GM23338 (cell line): ENCODE measurements around the gene RASA3. TPM values are rescaled to one million over a fixed set of nuclear protein-coding genes. Genes with fewer than 3 reads are reported as not detected.

ENCODE experiments used
- ATAC-seq: fragments of 200-7000 bp; cut with Tn5 transposase; 3 replicates; pipeline ENCODE4 v1.9.1; 2020
- DNase-seq: peaks from one replicate; pipeline ENCODE4 v3.0.0-alpha.2; 2015; ENCODE audit warnings: low spot score
- H2AFZ ChIP-seq: fragments of 200-600 bp; sonication (generic); 2 replicates; pipeline ENCODE4 v1.8.0; 2016; ENCODE audit warnings: antibody characterized with exemption, mild to moderate bottlenecking, moderate library complexity
- H3F3A ChIP-seq: fragments of 200-600 bp; sonication (generic); replicated peaks from 2 replicates; pipeline ENCODE4 v1.8.0; 2017; ENCODE audit warnings: antibody characterized with exemption, mixed run types, low read depth
- H3K27ac ChIP-seq: fragments of 200-600 bp; sonication (generic); 2 replicates; pipeline ENCODE4 v1.6.1; 2016; ENCODE audit warnings: low read depth
- H3K27me3 ChIP-seq: fragments of 200-600 bp; sonication (generic); 2 replicates; pipeline ENCODE4 v1.8.0; 2016; ENCODE audit warnings: mild to moderate bottlenecking, mixed run types, moderate library complexity; ENCODE audit not compliant: insufficient read depth
- H3K36me3 ChIP-seq: fragments of 200-600 bp; sonication (generic); 2 replicates; pipeline ENCODE4 v1.8.0; 2016; ENCODE audit warnings: mild to moderate bottlenecking; ENCODE audit not compliant: insufficient read depth
- H3K4me1 ChIP-seq: fragments of 200-600 bp; sonication (generic); 2 replicates; pipeline ENCODE4 v1.8.0; 2016; ENCODE audit warnings: mild to moderate bottlenecking, moderate library complexity; ENCODE audit not compliant: insufficient read depth
- H3K4me2 ChIP-seq: fragments of 200-600 bp; sonication (generic); 2 replicates; pipeline ENCODE4 v1.7.1; 2017; ENCODE audit warnings: mixed run types
- H3K4me3 ChIP-seq: fragments of 200-600 bp; sonication (generic); 2 replicates; pipeline ENCODE4 v1.6.1; 2016; ENCODE audit warnings: mixed run types
- H3K79me2 ChIP-seq: fragments of 200-600 bp; sonication (generic); replicated peaks from 2 replicates; pipeline ENCODE4 v1.8.0; 2017; ENCODE audit warnings: mild to moderate bottlenecking; ENCODE audit not compliant: insufficient read depth
- H3K9me2 ChIP-seq: fragments of 200-600 bp; sonication (generic); 2 replicates; pipeline ENCODE4 v1.8.0; 2017; ENCODE audit not compliant: insufficient read depth
- H4K20me1 ChIP-seq: fragments of 200-600 bp; sonication (generic); replicated peaks from 2 replicates; pipeline ENCODE4 v1.8.0; 2017; ENCODE audit warnings: mild to moderate bottlenecking; ENCODE audit not compliant: insufficient read depth
- H3K27ac Mint-ChIP-seq: 2 replicates; pipeline ENCODE4 v1.8.0; 2020; ENCODE audit warnings: inconsistent platforms, mild to moderate bottlenecking, moderate library complexity, mixed read lengths
- H3K27me3 Mint-ChIP-seq: 3 replicates; pipeline ENCODE4 v1.8.0; 2022; ENCODE audit warnings: low read depth, mild to moderate bottlenecking, moderate library complexity, mixed read lengths, inconsistent platforms; ENCODE audit not compliant: insufficient read depth, poor library complexity
- H3K36me3 Mint-ChIP-seq: 3 replicates; pipeline ENCODE4 v1.8.0; 2021; ENCODE audit warnings: low read depth, mild to moderate bottlenecking, inconsistent platforms, moderate library complexity, mixed read lengths
- H3K4me1 Mint-ChIP-seq: 3 replicates; pipeline ENCODE4 v1.8.0; 2020; ENCODE audit warnings: mild to moderate bottlenecking, inconsistent platforms, mixed read lengths
- H3K4me3 Mint-ChIP-seq: 3 replicates; pipeline ENCODE4 v1.8.0; 2021; ENCODE audit warnings: moderate library complexity, mild to moderate bottlenecking, inconsistent platforms, mixed read lengths
- H3K9me3 Mint-ChIP-seq: 3 replicates; pipeline ENCODE4 v1.8.0; 2020; ENCODE audit warnings: moderate library complexity, mild to moderate bottlenecking, inconsistent platforms, mixed read lengths
- CREB1 ChIP-seq: fragments of 250-450 bp; sonication (Bioruptor Pico); IDR thresholded peaks from 2 replicates; pipeline ENCODE4 v1.5.0; 2020; ENCODE audit warnings: low read depth, mild to moderate bottlenecking, moderate library complexity
- EZH2 ChIP-seq: fragments of 200-600 bp; sonication (generic); IDR thresholded peaks from one replicate; pipeline ENCODE4 v1.8.0; 2017; ENCODE audit warnings: antibody characterized with exemption, mild to moderate bottlenecking, low read depth; ENCODE audit not compliant: unreplicated experiment
- EZH2phosphoT487 ChIP-seq: fragments of 200-600 bp; sonication (generic); IDR thresholded peaks from one replicate; pipeline ENCODE4 v1.8.1; 2018; ENCODE audit warnings: antibody characterized with exemption; ENCODE audit not compliant: unreplicated experiment
- JUNB ChIP-seq: IDR thresholded peaks from one replicate; pipeline ENCODE4 v1.6.1; 2016; ENCODE audit warnings: antibody characterized with exemption; ENCODE audit not compliant: unreplicated experiment
- NANOG ChIP-seq: IDR thresholded peaks from 2 replicates; pipeline ENCODE4 v1.6.1; 2016; ENCODE audit warnings: antibody characterized with exemption, borderline replicate concordance
- POLR2AphosphoS5 ChIP-seq: IDR thresholded peaks from 2 replicates; pipeline ENCODE4 v1.6.1; 2016; ENCODE audit warnings: antibody characterized with exemption, low read depth
- STAT1 ChIP-seq: IDR thresholded peaks from one replicate; pipeline ENCODE4 v1.6.1; 2016; ENCODE audit warnings: antibody characterized with exemption; ENCODE audit not compliant: unreplicated experiment
- ZNF114 ChIP-seq: fragments of 250-450 bp; sonication (Bioruptor Pico); IDR thresholded peaks from 2 replicates; pipeline ENCODE4 v1.5.0; 2020; ENCODE audit warnings: mild to moderate bottlenecking, moderate library complexity
- ZNF331 ChIP-seq: fragments of 250-450 bp; sonication (Bioruptor Pico); IDR thresholded peaks from 2 replicates; pipeline ENCODE4 v1.5.0; 2020; ENCODE audit warnings: low read depth, mild to moderate bottlenecking, moderate library complexity
- polyA plus RNA-seq: library from polyadenylated mRNA; unstranded; fragments of >200 nt; fragmentation: Nextera tagmentation; extraction: Ambion mirVana; gene quantifications from 2 replicates; pipeline ENCODE4 v1.2.1, GENCODE V29; 2016
- total RNA-seq: library from RNA; depleted of rRNA; stranded (reverse); fragments of >200 nt; shearing (Covaris generic); gene quantifications from 2 replicates; pipeline ENCODE4 v1.2.3, GENCODE V29; 2014
- TF ChIP-seq, protein P1 (sequence below): fragments of 250-450 bp; sonication (Bioruptor Pico); IDR thresholded peaks from 2 replicates; pipeline ENCODE4 v1.5.0; 2020; ENCODE audit warnings: mild to moderate bottlenecking, moderate library complexity
- TF ChIP-seq, protein P2 (sequence below): IDR thresholded peaks from 2 replicates; pipeline ENCODE4 v1.6.1; 2016; ENCODE audit warnings: antibody characterized with exemption
- TF ChIP-seq, protein P3 (sequence below), 2 experiments: fragments of 200-600 bp in 1 of 2; sonication (generic) in 1 of 2; conservative IDR thresholded peaks; 2 replicates each; pipeline versions ENCODE4 v1.5.1 to v1.6.1; 2016 to 2017; ENCODE audit warnings: antibody characterized with exemption in 2 of 2, low read depth in 2 of 2, mild to moderate bottlenecking in 2 of 2, moderate library complexity in 1 of 2
- TF ChIP-seq, protein P4 (sequence below): IDR thresholded peaks from one replicate; pipeline ENCODE4 v1.6.1; 2018; ENCODE audit warnings: antibody characterized with exemption; ENCODE audit not compliant: unreplicated experiment

The RASA3 gene
- total and polyA plus RNA-seq, 2 experiments from 2014 or later, result 11.2 to 20.7 TPM

DNA sequence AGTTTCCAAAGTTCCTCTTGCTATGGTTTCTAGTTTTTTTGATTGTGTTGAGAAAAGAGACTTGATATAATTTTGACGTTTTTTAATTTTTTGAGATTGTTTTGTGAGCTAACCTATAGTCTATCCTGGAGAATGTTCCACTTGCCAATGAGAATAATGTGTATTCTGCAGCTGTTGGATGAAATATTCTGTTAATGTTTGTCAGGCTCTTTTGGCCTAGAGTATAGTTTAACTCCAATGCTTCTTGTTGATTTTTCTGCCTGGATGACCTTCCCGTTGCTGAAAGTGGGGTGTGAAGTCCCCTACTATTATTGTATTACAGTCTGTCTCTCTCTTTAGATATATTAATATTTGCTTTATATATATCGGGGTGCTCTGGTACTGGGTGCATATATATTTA, 40.0 kb downstream of the RASA3 start:
- Histone ChIP-seq H3F3A (no peaks in the 10 kb centered on the region), H3K27ac (no peak overlapping the region), H3K4me3 (no peak overlapping the region), H3K4me1 (no peaks in the 10 kb centered on the region; the same call in 1 of the 2 replicates), H3K4me2 (no peak overlapping the region), H2AFZ (no peak overlapping the region), H4K20me1 (no peaks in the 10 kb centered on the region; the same call in 1 of the 2 replicates), H3K9me2 (no peaks in the 10 kb centered on the region), H3K27me3 (no peaks in the 10 kb centered on the region), H3K36me3 (no peaks in the 10 kb centered on the region), H3K79me2 (peaks cover 63% of the 10 kb centered on the region)
- Mint-ChIP-seq H3K27ac (no peak overlapping the region), H3K36me3 (peaks cover 26% of the 10 kb centered on the region), H3K9me3 (peaks cover 33% of the 10 kb centered on the region), H3K27me3 (peaks cover 23% of the 10 kb centered on the region), H3K4me1 (peaks cover 18% of the 10 kb centered on the region), H3K4me3 (no peak overlapping the region)
- no peak for ATAC-seq
- TF ChIP-seq NANOG (no peak), EZH2phosphoT487 (no peak), EZH2 (no peak), ZNF114 (CRISPR knock-in tag) (no peak), CREB1 (CRISPR knock-in tag) (no peak), ZNF331 (no peak), STAT1 (no peak), JUNB (no peak), POLR2AphosphoS5 (no peak)
- TF ChIP-seq, protein P1, sequence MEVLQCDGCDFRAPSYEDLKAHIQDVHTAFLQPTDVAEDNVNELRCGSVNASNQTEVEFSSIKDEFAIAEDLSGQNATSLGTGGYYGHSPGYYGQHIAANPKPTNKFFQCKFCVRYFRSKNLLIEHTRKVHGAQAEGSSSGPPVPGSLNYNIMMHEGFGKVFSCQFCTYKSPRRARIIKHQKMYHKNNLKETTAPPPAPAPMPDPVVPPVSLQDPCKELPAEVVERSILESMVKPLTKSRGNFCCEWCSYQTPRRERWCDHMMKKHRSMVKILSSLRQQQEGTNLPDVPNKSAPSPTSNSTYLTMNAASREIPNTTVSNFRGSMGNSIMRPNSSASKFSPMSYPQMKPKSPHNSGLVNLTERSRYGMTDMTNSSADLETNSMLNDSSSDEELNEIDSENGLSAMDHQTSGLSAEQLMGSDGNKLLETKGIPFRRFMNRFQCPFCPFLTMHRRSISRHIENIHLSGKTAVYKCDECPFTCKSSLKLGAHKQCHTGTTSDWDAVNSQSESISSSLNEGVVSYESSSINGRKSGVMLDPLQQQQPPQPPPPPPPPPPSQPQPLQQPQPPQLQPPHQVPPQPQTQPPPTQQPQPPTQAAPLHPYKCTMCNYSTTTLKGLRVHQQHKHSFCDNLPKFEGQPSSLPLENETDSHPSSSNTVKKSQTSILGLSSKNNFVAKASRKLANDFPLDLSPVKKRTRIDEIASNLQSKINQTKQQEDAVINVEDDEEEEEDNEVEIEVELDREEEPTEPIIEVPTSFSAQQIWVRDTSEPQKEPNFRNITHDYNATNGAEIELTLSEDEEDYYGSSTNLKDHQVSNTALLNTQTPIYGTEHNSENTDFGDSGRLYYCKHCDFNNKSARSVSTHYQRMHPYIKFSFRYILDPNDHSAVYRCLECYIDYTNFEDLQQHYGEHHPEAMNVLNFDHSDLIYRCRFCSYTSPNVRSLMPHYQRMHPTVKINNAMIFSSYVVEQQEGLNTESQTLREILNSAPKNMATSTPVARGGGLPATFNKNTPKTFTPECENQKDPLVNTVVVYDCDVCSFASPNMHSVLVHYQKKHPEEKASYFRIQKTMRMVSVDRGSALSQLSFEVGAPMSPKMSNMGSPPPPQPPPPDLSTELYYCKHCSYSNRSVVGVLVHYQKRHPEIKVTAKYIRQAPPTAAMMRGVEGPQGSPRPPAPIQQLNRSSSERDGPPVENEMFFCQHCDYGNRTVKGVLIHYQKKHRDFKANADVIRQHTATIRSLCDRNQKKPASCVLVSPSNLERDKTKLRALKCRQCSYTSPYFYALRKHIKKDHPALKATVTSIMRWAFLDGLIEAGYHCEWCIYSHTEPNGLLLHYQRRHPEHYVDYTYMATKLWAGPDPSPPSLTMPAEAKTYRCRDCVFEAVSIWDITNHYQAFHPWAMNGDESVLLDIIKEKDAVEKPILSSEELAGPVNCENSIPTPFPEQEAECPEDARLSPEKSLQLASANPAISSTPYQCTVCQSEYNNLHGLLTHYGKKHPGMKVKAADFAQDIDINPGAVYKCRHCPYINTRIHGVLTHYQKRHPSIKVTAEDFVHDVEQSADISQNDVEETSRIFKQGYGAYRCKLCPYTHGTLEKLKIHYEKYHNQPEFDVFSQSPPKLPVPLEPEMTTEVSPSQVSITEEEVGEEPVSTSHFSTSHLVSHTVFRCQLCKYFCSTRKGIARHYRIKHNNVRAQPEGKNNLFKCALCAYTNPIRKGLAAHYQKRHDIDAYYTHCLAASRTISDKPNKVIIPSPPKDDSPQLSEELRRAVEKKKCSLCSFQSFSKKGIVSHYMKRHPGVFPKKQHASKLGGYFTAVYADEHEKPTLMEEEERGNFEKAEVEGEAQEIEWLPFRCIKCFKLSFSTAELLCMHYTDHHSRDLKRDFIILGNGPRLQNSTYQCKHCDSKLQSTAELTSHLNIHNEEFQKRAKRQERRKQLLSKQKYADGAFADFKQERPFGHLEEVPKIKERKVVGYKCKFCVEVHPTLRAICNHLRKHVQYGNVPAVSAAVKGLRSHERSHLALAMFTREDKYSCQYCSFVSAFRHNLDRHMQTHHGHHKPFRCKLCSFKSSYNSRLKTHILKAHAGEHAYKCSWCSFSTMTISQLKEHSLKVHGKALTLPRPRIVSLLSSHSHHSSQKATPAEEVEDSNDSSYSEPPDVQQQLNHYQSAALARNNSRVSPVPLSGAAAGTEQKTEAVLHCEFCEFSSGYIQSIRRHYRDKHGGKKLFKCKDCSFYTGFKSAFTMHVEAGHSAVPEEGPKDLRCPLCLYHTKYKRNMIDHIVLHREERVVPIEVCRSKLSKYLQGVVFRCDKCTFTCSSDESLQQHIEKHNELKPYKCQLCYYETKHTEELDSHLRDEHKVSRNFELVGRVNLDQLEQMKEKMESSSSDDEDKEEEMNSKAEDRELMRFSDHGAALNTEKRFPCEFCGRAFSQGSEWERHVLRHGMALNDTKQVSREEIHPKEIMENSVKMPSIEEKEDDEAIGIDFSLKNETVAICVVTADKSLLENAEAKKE, result no peak
- TF ChIP-seq, protein P2, sequence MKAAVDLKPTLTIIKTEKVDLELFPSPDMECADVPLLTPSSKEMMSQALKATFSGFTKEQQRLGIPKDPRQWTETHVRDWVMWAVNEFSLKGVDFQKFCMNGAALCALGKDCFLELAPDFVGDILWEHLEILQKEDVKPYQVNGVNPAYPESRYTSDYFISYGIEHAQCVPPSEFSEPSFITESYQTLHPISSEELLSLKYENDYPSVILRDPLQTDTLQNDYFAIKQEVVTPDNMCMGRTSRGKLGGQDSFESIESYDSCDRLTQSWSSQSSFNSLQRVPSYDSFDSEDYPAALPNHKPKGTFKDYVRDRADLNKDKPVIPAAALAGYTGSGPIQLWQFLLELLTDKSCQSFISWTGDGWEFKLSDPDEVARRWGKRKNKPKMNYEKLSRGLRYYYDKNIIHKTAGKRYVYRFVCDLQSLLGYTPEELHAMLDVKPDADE, result no peak
- TF ChIP-seq, protein P3, sequence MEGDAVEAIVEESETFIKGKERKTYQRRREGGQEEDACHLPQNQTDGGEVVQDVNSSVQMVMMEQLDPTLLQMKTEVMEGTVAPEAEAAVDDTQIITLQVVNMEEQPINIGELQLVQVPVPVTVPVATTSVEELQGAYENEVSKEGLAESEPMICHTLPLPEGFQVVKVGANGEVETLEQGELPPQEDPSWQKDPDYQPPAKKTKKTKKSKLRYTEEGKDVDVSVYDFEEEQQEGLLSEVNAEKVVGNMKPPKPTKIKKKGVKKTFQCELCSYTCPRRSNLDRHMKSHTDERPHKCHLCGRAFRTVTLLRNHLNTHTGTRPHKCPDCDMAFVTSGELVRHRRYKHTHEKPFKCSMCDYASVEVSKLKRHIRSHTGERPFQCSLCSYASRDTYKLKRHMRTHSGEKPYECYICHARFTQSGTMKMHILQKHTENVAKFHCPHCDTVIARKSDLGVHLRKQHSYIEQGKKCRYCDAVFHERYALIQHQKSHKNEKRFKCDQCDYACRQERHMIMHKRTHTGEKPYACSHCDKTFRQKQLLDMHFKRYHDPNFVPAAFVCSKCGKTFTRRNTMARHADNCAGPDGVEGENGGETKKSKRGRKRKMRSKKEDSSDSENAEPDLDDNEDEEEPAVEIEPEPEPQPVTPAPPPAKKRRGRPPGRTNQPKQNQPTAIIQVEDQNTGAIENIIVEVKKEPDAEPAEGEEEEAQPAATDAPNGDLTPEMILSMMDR (conservative IDR thresholded peaks at IDR 0.05; ENCODE audit: low read depth in 2 of 2), result no peak
- TF ChIP-seq, protein P4, sequence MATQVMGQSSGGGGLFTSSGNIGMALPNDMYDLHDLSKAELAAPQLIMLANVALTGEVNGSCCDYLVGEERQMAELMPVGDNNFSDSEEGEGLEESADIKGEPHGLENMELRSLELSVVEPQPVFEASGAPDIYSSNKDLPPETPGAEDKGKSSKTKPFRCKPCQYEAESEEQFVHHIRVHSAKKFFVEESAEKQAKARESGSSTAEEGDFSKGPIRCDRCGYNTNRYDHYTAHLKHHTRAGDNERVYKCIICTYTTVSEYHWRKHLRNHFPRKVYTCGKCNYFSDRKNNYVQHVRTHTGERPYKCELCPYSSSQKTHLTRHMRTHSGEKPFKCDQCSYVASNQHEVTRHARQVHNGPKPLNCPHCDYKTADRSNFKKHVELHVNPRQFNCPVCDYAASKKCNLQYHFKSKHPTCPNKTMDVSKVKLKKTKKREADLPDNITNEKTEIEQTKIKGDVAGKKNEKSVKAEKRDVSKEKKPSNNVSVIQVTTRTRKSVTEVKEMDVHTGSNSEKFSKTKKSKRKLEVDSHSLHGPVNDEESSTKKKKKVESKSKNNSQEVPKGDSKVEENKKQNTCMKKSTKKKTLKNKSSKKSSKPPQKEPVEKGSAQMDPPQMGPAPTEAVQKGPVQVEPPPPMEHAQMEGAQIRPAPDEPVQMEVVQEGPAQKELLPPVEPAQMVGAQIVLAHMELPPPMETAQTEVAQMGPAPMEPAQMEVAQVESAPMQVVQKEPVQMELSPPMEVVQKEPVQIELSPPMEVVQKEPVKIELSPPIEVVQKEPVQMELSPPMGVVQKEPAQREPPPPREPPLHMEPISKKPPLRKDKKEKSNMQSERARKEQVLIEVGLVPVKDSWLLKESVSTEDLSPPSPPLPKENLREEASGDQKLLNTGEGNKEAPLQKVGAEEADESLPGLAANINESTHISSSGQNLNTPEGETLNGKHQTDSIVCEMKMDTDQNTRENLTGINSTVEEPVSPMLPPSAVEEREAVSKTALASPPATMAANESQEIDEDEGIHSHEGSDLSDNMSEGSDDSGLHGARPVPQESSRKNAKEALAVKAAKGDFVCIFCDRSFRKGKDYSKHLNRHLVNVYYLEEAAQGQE, result no peak
- DNase-seq, result no peak
